HL-60/S4 treated with retinoic acid at 250 ng/mL for 4 days and 3 days (cell line): Measurements from ENCODE around the gene VPS51.

Source experiments
- in situ Hi-C: fragments of 300-500 bp; cut with MboI; formaldehyde crosslinking; loops from 2 replicates; pipeline ENCODE4 v1.7.0; 2022; ENCODE audit warnings: low sequenced_read_pairs

Gene VPS51

DNA sequence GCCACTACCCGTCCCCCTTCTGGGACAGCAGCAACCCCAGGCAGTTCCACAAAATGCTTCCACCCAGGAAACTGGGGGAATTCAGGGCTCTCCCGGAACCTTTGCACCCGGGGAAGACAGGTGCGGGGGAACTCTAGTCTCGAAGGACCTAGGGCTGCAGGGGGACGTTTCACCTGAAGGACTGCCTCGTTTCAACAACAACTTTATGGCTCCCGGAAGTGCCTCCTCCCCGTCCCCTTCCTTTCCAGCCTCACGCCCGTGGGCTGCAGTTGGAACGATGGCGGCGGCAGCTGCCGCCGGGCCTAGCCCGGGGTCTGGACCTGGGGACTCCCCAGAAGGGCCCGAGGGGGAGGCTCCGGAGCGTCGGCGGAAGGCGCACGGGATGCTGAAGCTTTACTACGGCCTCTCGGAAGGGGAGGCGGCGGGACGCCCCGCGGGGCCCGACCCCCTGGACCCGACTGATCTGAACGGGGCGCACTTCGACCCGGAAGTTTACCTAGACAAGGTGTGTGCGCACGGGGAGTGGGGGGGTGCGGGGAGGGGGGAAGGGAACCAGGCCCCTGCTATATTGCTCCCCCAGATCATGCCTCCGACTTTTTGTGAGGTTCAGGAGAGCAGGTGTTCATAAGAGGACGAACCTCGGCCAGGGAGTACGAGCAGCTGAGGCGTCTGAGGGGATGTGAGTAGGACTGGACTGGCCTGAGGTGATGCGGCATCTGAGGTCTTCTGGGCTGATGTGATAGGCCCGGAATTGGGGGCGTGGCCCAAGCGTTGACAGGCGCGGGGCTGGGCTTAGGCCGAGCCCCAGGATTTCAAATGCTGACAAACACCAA, at the start of gene VPS51:
Gene VPS51 (plus strand): TSS at position 241 of the 833 bp plus-strand sequence. CDS start 37 bp downstream, at position 278.
- in situ Hi-C loops, result no loop called here

DNA sequence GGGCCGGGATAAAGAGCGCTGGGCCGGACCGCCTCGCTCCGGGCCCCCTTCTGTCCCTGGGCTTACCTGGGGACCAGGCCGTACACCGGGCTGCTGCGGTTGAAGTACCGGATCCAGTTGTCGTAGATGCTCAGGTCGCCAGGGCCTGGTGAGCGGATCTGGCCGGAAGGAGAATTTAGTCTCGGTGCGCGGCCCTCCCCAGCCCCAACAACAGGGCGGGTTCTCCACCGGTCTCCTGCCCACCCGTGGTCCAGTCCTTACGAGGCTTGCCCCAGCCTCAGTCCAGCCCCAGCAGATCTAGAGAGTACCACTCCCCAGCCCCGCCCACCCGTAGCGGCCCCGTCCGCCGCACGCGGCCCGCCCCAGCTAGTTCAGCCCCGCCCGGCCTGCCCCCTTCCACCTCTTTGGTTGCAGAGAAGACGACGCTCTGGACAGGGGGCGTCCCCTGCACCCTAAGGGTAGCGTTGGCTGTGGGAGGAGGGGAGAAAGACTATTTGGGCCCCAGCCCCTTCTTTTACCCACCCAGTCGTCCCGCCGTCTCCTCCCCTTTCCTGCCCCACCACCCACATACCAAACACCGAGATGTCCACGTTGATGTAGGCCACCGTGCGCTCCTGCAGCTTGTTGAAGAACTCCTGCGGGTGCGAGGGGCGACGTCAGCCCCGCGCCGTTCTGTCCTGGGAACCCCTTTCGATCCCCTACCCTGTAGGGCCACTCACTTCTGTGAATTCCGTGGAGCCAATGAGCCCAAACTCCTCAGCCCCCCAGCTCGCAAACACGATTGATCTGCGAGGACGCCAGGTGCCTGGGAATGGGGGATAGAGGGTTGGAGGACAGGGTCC, 48.2 kb upstream of the VPS51 start:
- in situ Hi-C loops, result no loop called here

DNA sequence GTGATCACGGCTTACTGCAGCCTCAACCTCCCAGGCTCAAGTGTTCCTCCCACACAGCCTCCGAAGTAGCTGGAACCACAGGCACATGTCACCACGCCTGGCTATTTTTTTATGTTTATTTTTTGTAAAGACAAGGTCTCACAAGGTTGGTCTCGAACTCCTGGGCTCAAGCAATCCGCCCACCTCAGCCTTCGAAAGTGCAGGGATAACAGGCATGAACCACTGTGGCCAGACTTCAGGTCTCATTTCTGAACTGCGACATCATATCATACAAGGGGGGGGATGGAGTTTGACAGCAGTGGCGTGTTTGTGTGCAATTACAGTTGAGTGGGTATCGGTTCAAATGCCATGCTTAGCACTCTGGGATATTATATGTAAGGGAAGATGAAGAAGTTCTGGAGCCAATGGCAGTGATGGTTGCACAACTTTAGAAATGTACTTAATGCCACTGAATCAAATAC, 44.6 kb upstream of the VPS51 start:
- in situ Hi-C loops, result no loop called here

DNA sequence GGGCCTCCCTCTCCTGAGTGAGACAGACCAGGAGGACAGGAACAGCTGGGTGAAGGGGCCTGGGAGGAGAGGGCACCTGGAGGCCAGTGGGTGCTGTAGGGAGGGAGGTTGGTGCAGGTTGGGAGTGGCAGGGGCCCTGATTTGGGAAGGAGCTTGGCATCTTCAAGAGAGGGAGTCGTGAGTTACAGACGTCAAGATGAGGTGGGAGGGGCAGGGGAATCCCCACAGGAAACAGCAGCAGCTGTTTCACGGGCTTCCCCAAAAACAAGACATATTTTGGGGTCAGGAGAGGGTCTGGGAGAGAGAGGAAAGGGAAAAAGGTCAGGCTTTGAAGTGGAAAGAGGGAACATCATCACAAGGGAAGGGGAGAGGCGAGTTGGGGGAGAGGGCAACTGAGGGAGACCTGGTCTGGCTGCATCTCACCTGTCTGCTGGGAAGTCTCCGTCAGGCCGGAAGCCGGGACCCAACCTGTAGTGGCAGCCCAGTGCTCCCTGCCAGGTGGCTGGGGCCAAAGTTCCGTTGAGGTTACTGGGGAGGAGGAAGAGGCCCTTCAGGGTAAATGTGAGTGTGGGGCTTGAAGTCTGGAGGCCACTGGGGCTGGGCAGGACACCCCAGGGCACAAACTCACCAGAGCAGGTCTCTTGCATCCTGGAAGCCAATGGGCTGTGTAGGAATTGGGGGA, 42.0 kb upstream of the VPS51 start:
- in situ Hi-C loops, result no loop called here

DNA sequence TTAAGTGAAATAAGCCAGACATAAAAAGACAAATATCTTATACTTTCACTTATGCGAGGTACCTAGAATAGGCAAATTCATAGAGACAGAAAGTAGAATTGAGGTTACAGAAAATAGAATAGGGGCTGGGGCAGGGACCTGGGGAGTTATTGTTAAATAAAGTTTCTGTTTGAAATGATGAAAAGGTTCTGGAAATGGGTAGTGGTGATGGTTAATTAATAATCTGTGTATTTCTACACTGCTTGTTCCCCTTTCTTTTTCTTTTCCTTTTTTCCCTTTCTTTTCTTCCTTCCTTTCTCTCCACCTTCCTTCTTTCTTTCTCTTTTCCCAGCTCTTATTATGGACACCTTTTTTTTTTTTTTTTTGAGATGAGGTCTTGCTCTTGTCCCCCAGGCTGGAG, 40.5 kb upstream of the VPS51 start:
- in situ Hi-C loops, result no loop called here

DNA sequence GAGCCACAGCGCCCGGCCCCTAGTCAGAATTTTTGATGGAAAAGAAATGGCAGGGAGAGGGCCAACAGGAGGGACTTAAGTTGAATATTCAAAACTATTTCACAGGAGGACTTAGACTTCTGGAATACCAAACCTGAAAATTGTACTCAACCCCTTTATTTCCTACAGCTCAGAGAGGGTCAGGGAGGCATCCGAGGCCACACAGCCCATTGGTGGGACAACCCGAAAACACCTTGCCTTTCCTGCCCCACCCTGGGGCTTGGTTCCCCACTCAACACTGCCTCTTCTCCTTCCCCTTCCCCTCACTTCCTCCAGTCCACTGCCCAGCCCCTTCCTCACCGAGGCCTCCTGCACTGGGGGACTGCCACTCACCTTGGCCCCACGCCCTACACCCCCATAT, 39.0 kb upstream of the VPS51 start:
- in situ Hi-C loops, result no loop called here

DNA sequence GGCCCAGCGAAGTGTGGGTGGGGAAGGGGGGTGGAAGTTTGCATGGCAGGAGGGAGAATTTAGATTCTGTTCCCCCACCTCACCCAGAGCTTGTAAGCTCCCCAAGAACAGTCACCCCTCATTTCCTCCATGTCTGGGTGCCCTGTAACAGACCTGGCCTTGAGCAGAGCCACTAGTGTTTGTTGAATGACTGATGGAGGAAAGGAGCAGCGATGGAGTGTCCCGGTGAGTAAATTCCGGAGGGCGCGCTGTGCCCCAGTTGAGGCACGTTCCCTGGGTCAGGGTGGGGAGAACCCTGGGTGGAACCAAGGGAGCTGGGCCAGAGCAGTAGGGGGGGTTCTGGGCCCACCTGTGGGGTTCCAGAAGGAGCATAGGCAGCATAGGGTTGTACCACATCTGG, 38.5 kb upstream of the VPS51 start:
- in situ Hi-C loops, result no loop called here

DNA sequence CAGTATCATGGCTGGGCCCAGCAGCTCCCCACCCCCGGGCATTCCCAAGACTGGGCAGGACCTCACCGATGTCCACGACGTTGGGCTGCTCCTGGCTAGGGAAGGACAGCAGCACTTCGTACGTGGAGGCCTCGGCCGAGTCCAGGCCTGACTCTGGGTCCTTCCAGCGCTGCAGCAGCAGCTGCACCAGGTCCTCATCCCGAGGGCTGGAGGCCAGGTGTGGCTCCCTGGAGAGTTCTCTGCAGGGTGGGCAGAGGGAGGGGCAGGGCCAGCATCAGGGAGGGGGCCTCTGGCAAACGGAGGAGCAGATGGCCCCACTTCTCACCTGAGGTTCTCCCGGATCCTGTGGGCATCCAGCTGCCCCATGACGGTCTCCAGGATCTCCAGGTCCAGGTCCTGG, 38.0 kb upstream of the VPS51 start:
- in situ Hi-C loops, result no loop called here

DNA sequence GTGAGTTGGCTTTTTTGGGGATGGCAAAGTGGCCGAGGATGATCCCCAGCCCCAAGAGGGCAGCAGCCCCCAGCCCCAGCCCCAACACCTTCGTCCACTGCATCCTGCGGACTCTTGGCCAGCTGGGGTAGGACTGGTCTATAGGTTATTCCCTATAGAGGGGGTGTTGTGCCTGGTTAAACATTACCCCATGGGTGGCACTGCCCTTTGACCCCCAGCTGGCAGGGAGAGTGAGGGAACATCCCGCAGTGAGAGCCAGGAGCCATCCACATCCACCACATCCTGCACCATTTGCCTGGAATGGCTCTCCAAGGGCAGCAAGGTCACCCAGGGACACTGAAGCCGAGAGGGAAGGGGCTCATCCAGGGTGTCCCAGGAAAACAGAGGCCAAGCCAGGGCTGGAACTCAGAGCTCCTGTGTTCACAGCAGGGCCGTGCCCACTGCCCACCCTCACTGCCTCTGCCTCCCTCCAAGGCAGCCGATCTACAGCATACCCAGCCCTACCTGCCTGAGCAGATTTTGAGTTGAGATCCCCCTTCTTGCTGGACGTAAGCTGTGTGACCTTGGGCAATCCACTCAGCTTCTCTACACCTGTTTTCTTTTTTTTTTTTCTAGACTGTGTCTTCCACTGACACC, 37.5 kb upstream of the VPS51 start, which contains the start of gene NAALADL1:
Gene NAALADL1 (minus strand): TSS at position 135 of the 636 bp plus-strand sequence. CDS start 32 bp downstream, at position 103.
- in situ Hi-C loops, result no loop called here

DNA sequence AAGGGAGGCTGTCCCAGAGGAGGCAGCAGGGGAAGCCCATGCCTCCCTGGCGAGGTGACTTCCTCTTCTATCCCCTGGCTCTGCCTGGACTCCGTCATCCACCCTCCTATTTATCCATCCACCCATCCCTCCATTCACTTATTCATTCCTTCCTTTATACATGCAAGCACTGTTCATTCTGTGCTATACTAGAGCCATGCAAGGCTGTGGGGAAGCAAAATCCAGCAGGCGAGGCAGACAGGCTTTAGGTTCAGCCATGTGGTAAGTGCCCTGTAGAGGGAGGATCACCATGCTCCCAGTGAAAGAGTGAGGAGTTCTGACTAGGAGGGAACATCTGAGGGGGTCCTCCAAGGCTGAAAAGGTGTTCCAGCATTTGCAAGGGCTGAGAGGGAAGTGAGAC, 36.5 kb upstream of the VPS51 start:
- in situ Hi-C loops, result no loop called here

DNA sequence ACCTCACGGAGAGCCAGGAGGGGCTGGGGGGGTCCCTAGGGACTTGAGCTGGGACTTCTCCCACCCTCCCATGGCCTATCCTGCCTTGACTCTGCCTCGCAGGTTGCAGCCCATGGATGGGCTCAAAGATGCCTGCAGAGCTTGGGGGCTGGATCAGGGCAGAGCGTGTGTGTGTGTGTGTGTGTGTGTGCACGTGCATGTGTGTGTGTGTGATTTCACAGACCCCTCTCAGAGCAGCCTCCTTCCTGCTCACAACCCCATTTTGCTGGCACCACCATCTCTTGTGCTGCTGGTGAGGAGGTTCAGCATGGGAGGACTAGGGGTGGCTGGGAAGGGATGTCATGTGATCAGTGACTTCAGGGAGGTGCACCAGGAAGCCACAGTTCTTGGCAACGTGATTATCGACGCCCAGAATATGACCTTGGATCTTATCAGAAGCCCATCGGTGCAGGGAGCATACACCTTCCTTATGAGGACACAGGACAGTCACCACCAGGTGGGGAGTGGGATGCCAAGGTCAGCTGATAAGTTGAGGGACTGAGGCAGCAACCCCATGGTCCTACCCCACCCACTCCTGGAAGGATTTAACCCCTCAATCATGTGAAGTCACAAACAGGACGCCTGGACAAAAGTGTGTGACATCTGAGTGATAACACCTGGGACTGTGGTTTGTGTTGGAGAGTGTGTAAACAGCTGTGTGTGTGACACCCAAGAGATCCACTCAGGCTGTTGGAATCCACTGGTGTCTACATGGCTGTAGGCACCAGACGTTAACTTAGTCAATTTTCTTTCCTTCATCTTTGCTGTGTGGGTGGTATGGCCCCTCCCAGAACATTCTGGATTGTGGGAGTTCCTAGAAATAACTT, 35.8 kb upstream of the VPS51 start:
- in situ Hi-C loops, result no loop called here

DNA sequence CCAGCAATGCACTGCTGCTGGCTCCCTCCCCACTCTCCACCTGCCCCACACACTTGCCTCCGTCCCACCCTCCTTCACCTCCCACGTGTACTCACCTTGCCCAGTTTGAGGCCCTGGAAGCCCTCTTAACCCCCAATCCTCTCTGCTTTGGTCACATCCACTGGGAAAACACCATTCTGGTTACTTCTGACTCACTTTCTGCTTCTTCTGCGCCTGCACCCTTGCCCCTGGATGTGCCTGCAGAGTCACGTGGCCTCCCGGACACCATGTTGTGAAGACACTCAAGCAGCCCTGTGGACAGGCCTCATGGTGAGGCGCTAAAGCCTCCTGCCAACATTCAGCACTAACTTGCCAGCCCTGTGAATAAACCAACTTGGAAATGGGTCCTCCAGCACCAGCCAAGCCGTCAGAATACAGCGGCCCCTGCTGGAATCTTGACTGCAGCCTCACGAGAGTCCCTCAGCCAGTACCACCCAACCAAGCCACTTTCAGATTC, 35.1 kb upstream of the VPS51 start:
- in situ Hi-C loops, result no loop called here

DNA sequence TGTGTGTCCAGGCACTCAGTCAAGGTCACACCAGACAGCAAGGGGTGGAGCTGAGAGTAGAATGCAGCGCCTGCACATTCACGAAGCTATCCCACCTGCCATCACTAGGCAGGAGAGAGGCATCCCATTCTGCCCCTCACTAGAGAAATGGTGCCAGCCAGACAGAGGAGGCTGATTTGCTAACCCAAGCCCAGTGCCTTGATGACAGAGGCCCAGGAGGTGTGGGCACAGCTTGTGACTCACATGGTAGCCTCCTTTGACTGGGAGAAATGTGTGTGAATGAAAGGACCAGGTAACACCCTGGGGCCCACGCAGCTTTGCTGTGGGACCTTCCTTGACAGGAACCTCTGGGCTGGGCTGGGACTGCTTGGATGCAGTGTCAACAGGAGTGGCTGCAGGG, 32.5 kb upstream of the VPS51 start:
- in situ Hi-C loops, result no loop called here

DNA sequence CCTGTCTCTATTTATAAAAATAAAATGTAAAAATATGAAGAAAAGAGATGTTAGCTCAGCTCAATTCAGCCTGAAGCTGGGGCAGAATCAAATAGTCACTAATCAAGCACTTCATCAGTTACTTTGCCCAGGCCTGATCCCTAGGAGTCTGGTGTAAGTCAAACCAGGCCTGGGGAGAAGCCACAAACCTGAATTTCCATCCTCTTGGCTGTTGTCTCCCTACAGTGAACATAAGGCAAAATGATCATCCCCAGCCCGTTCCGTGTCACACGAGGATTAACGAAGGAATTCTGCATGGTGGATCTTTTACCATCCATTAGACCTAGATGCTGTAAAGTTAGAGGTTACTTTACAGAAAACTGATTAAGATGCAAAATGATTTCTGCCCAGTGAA, 31.2 kb upstream of the VPS51 start:
- in situ Hi-C loops, result no loop called here

DNA sequence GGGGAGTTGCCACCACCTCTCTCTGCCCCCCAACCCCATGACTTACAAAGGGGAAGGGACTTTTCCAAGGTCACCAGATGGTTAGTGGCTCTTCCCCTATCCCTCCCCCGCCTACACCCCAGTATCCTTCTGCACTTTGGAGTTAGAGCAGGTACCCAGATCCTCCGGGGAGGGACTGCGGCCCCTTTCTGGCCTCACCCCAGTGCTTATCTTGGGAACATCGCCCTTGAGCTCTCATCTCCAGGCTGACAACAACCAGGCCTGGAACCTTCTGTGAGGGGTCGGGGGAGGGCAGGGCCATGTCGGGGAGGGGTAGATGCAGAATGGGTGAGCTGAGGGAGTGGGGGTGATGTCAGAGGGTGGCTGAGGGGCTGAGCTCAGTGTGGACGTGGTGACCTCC, 30.2 kb upstream of the VPS51 start:
- in situ Hi-C loops, result no loop called here

DNA sequence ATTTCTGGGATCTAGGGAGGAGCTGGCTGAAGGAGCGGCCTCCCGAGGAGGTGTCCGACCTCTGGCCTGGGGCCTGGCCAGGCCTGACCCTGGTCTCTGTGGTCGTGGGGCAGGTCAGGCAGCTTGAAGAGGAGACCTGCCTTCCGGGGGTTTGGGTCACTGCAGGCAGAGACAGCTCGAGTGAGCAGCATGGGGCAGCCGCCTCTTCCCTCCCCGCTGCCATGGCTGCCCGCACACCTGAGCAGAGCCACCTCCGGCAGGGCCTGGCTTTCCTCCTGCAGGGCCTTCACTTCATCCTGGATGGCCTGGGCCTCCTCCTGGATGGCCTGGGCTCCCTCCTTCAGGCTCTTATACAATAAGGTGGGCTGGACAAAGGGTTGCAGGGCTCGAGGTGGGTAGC, 29.7 kb upstream of the VPS51 start:
- in situ Hi-C loops, result no loop called here

DNA sequence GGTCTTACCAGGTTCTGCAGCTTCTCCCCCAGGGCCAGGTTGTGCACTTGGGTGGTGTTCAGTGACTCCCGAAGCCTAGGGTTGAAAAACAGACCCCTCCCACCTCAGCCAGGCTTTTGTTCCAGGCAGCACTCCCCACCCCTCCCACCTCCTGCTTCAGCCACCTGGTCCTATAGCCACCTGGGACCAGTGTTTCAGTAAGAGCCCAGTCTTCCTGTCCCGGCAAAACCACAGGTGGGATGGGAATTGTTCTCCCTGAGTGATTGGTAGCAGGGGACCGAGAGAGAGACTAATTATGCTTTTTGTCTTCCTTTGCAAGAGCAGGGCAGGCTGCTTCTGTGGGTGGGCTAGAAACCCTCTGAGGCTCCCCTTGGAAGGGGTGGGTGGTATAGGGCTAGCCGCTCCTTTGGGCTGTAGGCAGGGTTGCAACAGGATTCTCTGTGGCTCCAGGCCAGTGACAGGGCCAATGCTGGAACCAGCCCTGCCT, 29.2 kb upstream of the VPS51 start:
- in situ Hi-C loops, result no loop called here

DNA sequence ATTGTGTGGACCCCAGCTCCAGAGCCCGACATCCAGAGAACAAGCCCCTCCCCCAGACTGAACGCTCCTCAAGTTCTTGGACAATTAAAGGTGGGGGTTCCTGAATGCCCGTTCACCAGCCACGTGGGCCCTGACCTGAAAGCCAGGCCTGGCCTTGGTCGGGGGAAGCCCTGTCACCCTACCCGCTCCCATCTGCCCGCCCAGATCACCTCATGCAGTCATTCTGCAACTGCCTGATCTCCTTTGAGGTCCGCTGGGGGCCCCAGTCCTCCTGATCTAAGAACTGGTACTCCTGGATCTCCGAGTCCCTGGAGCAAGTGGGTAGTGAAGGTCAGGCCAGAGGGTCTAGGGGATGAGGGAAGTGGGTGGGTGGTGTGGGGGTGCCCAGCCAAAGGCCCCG, 28.6 kb upstream of the VPS51 start:
- in situ Hi-C loops, result no loop called here

DNA sequence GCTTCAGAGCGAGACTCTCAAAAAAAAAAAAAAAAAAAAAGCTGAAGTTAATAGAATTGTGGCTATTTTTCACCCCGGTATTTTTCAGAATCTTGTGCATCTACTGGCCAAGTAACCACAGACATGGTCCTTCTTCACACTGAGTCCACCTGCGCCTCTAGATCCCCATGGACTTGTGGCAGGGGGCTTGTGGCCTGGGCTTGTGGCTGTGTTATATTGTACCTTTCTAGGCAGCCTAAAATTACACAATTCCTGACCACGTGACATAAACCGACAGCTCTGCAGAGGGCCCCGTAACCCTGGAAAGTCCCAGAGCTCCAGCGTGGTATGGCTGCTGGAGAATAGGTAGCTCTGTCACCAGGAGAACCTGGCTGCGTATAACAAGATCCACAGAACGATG, 26.8 kb upstream of the VPS51 start:
- in situ Hi-C loops, result no loop called here
